SK-N-SH (cell line): ENCODE measurements around the gene SCARB1. TPM values are rescaled to one million over a fixed set of nuclear protein-coding genes. Genes with fewer than 3 reads are reported as not detected.

Source experiments
- CTCF ChIA-PET: fragments of 300-600, 350-600 bp; formaldehyde crosslinking; extraction: SDS; loops from one replicate; lab custom pipeline; 2021; lab: Yijun Ruan, JAX
- POLR2A ChIA-PET: fragments of 350-600 bp; sonication (Branson Sonifier 250); formaldehyde crosslinking; extraction: SDS; loops from one replicate; lab custom pipeline; 2020; ENCODE audit warnings: antibody characterized with exemption, inconsistent platforms; lab: Yijun Ruan, JAX
- DNase-seq: peaks from one replicate; pipeline ENCODE4 v3.0.0; 2012
- H2AFZ ChIP-seq: fragments of 200-600 bp; sonication (generic); 2 replicates; pipeline ENCODE4 v1.8.1; 2016; ENCODE audit warnings: antibody characterized with exemption, mild to moderate bottlenecking, low read depth
- H3F3A ChIP-seq: fragments of 200-600 bp; sonication (generic); replicated peaks from 2 replicates; pipeline ENCODE3; 2016; ENCODE audit warnings: antibody characterized with exemption, mild to moderate bottlenecking; ENCODE audit not compliant: insufficient read depth
- H3K27ac ChIP-seq, 2 experiments: fragments of 200-500 bp in 1 of 2; fragments of 200-600 bp in 1 of 2; sonication (Bioruptor generic) in 1 of 2; sonication (generic), shearing (Covaris generic) in 1 of 2; 2 replicates each; pipeline versions ENCODE4 v1.5.1 to v1.6.1; 2014 to 2016; ENCODE audit warnings: low read depth in 2 of 2, inconsistent platforms in 1 of 2, low read length in 1 of 2, mild to moderate bottlenecking in 1 of 2, mixed read lengths in 1 of 2
- H3K27me3 ChIP-seq: fragments of 200-600 bp; sonication (generic), shearing (Covaris generic); 2 replicates; pipeline ENCODE4 v1.6.1; 2016; ENCODE audit warnings: mixed run types; ENCODE audit not compliant: insufficient read depth
- H3K36me3 ChIP-seq, 2 experiments: fragments of 200-500 bp in 1 of 2; fragments of 200-600 bp in 1 of 2; sonication (Bioruptor generic) in 1 of 2; sonication (generic) in 1 of 2; replicated peaks in 1 of 2; 2 replicates each; pipeline versions ENCODE3 to v1.5.1; 2014 to 2016; ENCODE audit warnings: low read length in 1 of 2, mild to moderate bottlenecking in 1 of 2; ENCODE audit not compliant: insufficient read depth in 2 of 2, control insufficient read depth in 1 of 2
- H3K4me1 ChIP-seq, 2 experiments: fragments of 200-500 bp in 1 of 2; fragments of 200-600 bp in 1 of 2; sonication (Bioruptor generic) in 1 of 2; sonication (generic), shearing (Covaris generic) in 1 of 2; 2 replicates each; pipeline versions ENCODE4 v1.5.1 to v1.6.1; 2014 to 2016; ENCODE audit warnings: low read depth in 1 of 2, low read length in 1 of 2, mixed run types in 1 of 2; ENCODE audit not compliant: insufficient read depth in 2 of 2, control insufficient read depth in 1 of 2
- H3K4me2 ChIP-seq: fragments of 200-600 bp; sonication (generic), shearing (Covaris generic); 2 replicates; pipeline ENCODE4 v1.6.1; 2017; ENCODE audit warnings: mixed run types
- H3K4me3 ChIP-seq, 2 experiments: fragments of 200-500 bp in 1 of 2; fragments of 200-600 bp in 1 of 2; sonication (Bioruptor generic) in 1 of 2; sonication (generic), shearing (Covaris generic) in 1 of 2; 2 replicates each; pipeline versions ENCODE4 v1.5.1 to v1.8.1; 2014 to 2016; ENCODE audit warnings: low read depth in 2 of 2, inconsistent platforms in 1 of 2, low read length in 1 of 2, mild to moderate bottlenecking in 1 of 2, mixed read lengths in 1 of 2, moderate library complexity in 1 of 2
- H3K79me2 ChIP-seq: fragments of 200-600 bp; sonication (generic); 2 replicates; pipeline ENCODE4 v1.8.1; 2017; ENCODE audit warnings: mild to moderate bottlenecking; ENCODE audit not compliant: insufficient read depth
- H3K9ac ChIP-seq: fragments of 200-600 bp; sonication (generic); 2 replicates; pipeline ENCODE4 v1.6.1; 2017; ENCODE audit warnings: mixed run types
- H3K9me2 ChIP-seq: fragments of 200-600 bp; sonication (generic); 2 replicates; pipeline ENCODE4 v1.6.1; 2017; ENCODE audit warnings: mixed run types
- H3K9me3 ChIP-seq: fragments of 200-600 bp; sonication (generic); 2 replicates; pipeline ENCODE4 v1.6.1; 2017; ENCODE audit warnings: mixed run types, mild to moderate bottlenecking, moderate library complexity
- H4K20me1 ChIP-seq: fragments of 200-600 bp; sonication (generic); 2 replicates; pipeline ENCODE4 v1.6.1; 2017; ENCODE audit warnings: mild to moderate bottlenecking, mixed run types; ENCODE audit not compliant: insufficient read depth
- ELF1 ChIP-seq: IDR thresholded peaks from 2 replicates; pipeline ENCODE4 v1.4.0; 2012
- EP300 ChIP-seq, 2 experiments: IDR thresholded peaks; 2 replicates each; pipeline versions ENCODE4 v1.4.0 to v1.6.1; 2012; ENCODE audit warnings: borderline replicate concordance in 1 of 2, low read depth in 1 of 2, low read length in 1 of 2
- FOXJ3 ChIP-seq: sonication (generic); formaldehyde crosslinking; IDR thresholded peaks from 2 replicates; pipeline ENCODE4 v1.5.1; 2020; ENCODE audit warnings: mild to moderate bottlenecking, missing genetic modification reagents
- FOXM1 ChIP-seq: IDR thresholded peaks from 2 replicates; pipeline ENCODE4 v1.4.0; 2012; ENCODE audit warnings: low read depth, mild to moderate bottlenecking
- GATA2 ChIP-seq: sonication (generic); formaldehyde crosslinking; IDR thresholded peaks from 2 replicates; pipeline ENCODE4 v1.5.0; 2020; ENCODE audit warnings: mild to moderate bottlenecking, missing genetic modification reagents
- NRF1 ChIP-seq: IDR thresholded peaks from 2 replicates; pipeline ENCODE4 v1.6.1; 2012; ENCODE audit warnings: low read depth, mild to moderate bottlenecking, low read length
- TAF1 ChIP-seq: IDR thresholded peaks from 2 replicates; pipeline ENCODE4 v1.6.1; 2012; ENCODE audit warnings: low read depth, mild to moderate bottlenecking, low read length, moderate library complexity, borderline replicate concordance
- TEAD4 ChIP-seq: IDR thresholded peaks from 2 replicates; pipeline ENCODE4 v1.4.0; 2012; ENCODE audit warnings: mild to moderate bottlenecking, borderline replicate concordance; ENCODE audit not compliant: insufficient read depth
- WGBS: methylation state at CpG from one replicate; pipeline ENCODE4 v1.1.6; 2017; ENCODE audit warnings: low lambda C conversion rate; 5-methylcytosine and 5-hydroxymethylcytosine counted together
- polyA plus RNA-seq, 3 experiments: library from polyadenylated mRNA; depleted of rRNA; stranded (reverse); fragments of >200 nt; gene quantifications; 2 replicates each; pipeline ENCODE4 v1.2.3, GENCODE V29; 2012
- TF ChIP-seq, protein P1 (sequence below): IDR thresholded peaks from 2 replicates; pipeline ENCODE4 v1.4.0; 2012; ENCODE audit warnings: low read depth, borderline replicate concordance
- TF ChIP-seq, protein P2 (sequence below): fragments of 150-350 bp; IDR thresholded peaks from 2 replicates; pipeline ENCODE4 v1.6.1; 2016; ENCODE audit warnings: mild to moderate bottlenecking, low read depth, low read length

Gene SCARB1
- polyA plus RNA-seq, 1 of the 3 experiments (the other 2 are of a cell fraction), result 33.0 TPM

DNA sequence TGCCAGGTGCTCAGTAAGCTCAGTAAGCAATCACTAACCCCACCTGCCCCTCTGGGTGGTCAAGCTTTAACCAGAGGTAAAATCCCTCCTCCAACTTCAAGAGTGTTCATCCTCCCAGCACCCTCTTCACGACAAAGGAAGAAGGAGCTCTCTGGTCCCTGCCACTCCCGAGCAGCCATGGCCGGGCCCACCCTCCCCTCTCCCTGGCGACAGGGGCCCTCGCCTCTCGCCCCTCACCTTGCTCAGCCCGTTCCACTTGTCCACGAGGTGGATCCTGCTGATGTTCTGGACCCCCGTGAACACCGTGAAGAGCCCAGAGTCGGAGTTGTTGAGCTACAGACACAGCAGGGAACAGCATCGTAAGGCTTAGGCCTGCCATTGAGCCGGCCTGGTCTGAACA lies 52.0 kb downstream of the SCARB1 start:
- Histone ChIP-seq H4K20me1 (no peaks in the 10 kb centered on the region), H2AFZ (no peak overlapping the region), H3K9me3 (no peaks in the 10 kb centered on the region), H3K27me3 (no peaks in the 10 kb centered on the region), H3K9me2 (no peaks in the 10 kb centered on the region), H3K36me3 (peaks cover 0 to 6% of the 10 kb centered on the region in 2 experiments), H3K4me1 (peaks cover 0 to 9% of the 10 kb centered on the region in 2 experiments; a peak in 1 of 4 replicates), H3K27ac (no peak overlapping the region), H3F3A (no peaks in the 10 kb centered on the region), H3K9ac (no peak overlapping the region), H3K79me2 (no peaks in the 10 kb centered on the region), H3K4me2 (no peak overlapping the region), H3K4me3 (no peak overlapping the region)
- ChIA-PET CTCF (interaction anchor here (0.6 to 1.2 kb wide), 2 partner anchors 81 to 95 kb away, joined by 3 read pairs; no protein-coding TSS in a partner anchor), POLR2A (no interaction called here)
- DNase-seq, result no peak
- TF ChIP-seq TAF1 (no peak), FOXM1 (no peak), ELF1 (no peak), TEAD4 (no peak), GATA2 (no peak), FOXJ3 (CRISPR knock-in tag) (no peak), EP300 (IDR thresholded peaks at IDR 0.05; ENCODE audit: borderline replicate concordance in 1 of 2, low read depth in 1 of 2, low read length in 1 of 2) (no peak)
- TF ChIP-seq, protein P1, sequence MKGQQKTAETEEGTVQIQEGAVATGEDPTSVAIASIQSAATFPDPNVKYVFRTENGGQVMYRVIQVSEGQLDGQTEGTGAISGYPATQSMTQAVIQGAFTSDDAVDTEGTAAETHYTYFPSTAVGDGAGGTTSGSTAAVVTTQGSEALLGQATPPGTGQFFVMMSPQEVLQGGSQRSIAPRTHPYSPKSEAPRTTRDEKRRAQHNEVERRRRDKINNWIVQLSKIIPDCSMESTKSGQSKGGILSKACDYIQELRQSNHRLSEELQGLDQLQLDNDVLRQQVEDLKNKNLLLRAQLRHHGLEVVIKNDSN, result no peak
- 88% methylated on average over 13 of the region's 13 CpGs for WGBS

DNA sequence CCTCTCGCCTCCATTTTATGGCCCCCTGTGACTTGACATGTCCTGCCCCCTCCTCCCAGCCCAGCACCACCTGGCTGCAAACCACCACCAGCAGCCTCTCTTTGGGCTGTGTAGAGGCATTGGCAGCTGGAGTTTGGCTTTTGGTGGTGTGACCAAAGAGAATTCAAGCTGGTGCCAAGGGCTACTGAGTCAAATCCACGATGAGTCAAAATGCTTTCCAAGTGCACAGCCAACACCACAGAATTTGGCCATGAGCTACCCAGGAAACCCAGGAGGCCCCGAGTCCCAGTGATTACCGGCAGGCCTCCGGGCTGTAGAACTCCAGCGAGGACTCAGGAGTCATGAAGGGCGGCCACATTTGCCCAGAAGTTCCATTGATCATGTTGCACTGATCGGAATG lies 53.8 kb downstream of the SCARB1 start:
- Histone ChIP-seq H3K9me2 (no peaks in the 10 kb centered on the region), H4K20me1 (no peaks in the 10 kb centered on the region), H3K27me3 (no peaks in the 10 kb centered on the region), H3F3A (no peaks in the 10 kb centered on the region), H3K4me1 (peaks cover 0 to 23% of the 10 kb centered on the region in 2 experiments; a peak in 1 of 4 replicates)
- TF ChIP-seq, protein P1, result no peak
- no peak for TF ChIP-seq NRF1
- TF ChIP-seq, protein P2, sequence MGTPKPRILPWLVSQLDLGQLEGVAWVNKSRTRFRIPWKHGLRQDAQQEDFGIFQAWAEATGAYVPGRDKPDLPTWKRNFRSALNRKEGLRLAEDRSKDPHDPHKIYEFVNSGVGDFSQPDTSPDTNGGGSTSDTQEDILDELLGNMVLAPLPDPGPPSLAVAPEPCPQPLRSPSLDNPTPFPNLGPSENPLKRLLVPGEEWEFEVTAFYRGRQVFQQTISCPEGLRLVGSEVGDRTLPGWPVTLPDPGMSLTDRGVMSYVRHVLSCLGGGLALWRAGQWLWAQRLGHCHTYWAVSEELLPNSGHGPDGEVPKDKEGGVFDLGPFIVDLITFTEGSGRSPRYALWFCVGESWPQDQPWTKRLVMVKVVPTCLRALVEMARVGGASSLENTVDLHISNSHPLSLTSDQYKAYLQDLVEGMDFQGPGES, result no peak
- no peak for TF ChIP-seq TEAD4
- TF ChIP-seq GATA2, result no peak
- TF ChIP-seq, all 33 proteins: peak for 0
- ChIA-PET CTCF (interaction anchor here (1.1 to 1.4 kb wide), 2 partner anchors 10 to 97 kb away, joined by 3 to 4 read pairs; no protein-coding TSS in a partner anchor), POLR2A (no interaction called here)
- Histone ChIP-seq H3K4me3 (no peak overlapping the region), H3K4me2 (no peak overlapping the region), H3K9me3 (no peaks in the 10 kb centered on the region), H3K27ac (no peak overlapping the region), H3K79me2 (no peaks in the 10 kb centered on the region), H3K9ac (no peak overlapping the region), H3K36me3 (peaks cover 0 to 6% of the 10 kb centered on the region in 2 experiments), H2AFZ (no peak overlapping the region)
- DNase-seq, result no peak
- WGBS, result 97% methylated on average over 7 of the region's 8 CpGs
